ENCODE data around the gene RHBDF2.

RHBDF2 gene

DNA sequence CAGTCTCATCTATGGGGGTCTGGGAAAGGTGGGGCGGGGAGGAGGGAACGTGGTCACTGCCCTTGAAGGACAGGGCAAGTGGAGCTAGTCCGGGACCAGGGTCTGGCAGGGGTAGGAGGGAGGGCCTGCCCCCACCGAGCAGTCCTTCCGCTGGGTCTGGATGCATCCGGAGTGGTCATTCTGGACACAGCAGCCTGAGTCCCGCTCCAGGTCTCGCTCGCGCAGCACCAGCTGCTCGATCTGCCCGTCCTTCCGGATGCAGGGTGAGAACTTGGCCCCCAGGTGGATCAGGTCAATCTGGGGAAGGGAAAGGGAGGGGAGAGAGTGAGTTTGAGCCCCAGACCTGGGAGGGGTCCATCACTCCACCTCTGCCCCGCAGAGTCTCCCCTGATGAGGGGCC lies 27.0 kb downstream of the RHBDF2 start:
- no peak overlapping the region for H4K91ac ChIP-seq (ENCODE audit: low read depth, low read length)
- H3K79me2 ChIP-seq (ENCODE audit: control insufficient read depth, insufficient read depth, low read length, poor library complexity), result no peaks in the 10 kb centered on the region
- H2AFZ ChIP-seq (ENCODE audit: insufficient read depth, low read length, poor library complexity), result no peak overlapping the region
- no peak overlapping the region for H3K9ac ChIP-seq (ENCODE audit: low read length)
- H3K4me1 ChIP-seq (ENCODE audit: control insufficient read depth in 1 of 2, insufficient read depth in 2 of 2, low read length in 2 of 2), result no peaks in the 10 kb centered on the region
- no peak overlapping the region for H2AK5ac ChIP-seq (ENCODE audit: low read length)
- no peak overlapping the region for H3K4me3 ChIP-seq (ENCODE audit: low read depth, low read length)
- no peak overlapping the region for H3K18ac ChIP-seq (ENCODE audit: low read length)
- no peak overlapping the region for H3K23ac ChIP-seq (ENCODE audit: low read length)
- H3K27me3 ChIP-seq (ENCODE audit: insufficient read depth, low read length), result no peaks in the 10 kb centered on the region
- H3K36me3 ChIP-seq (ENCODE audit: control insufficient read depth in 1 of 2, insufficient read depth in 2 of 2, low read length in 2 of 2), result peaks cover 6 to 10% of the 10 kb centered on the region in 2 experiments
- no peak for DNase-seq
- no peak overlapping the region for H2BK5ac ChIP-seq (ENCODE audit: low read depth, low read length, poor library complexity)
- H3K79me1 ChIP-seq (ENCODE audit: low read length), result no peaks in the 10 kb centered on the region
- no peak overlapping the region for H3K14ac ChIP-seq (ENCODE audit: low read length)
- no peak overlapping the region for H2BK120ac ChIP-seq (ENCODE audit: insufficient read depth, low read length, poor library complexity)
- H4K8ac ChIP-seq (ENCODE audit: low read depth, low read length), result no peak overlapping the region
- H3K27ac ChIP-seq (ENCODE audit: low read depth, low read length), result no peak overlapping the region
- no peak overlapping the region for H4K12ac ChIP-seq (ENCODE audit: low read depth, low read length)
- H3K4ac ChIP-seq (ENCODE audit: low read depth, low read length), result no peak overlapping the region
- H3K9me3 ChIP-seq (ENCODE audit: insufficient read depth, low read depth, low read length), result no peaks in the 10 kb centered on the region
- no peak overlapping the region for H3K4me2 ChIP-seq (ENCODE audit: low read length)
- H2BK12ac ChIP-seq (ENCODE audit: low read length), result no peak overlapping the region
- no CpG with 5 or more reads among the region's 14 CpGs for WGBS (ENCODE audit: extremely low coverage, insufficient coverage, insufficient read length)

DNA sequence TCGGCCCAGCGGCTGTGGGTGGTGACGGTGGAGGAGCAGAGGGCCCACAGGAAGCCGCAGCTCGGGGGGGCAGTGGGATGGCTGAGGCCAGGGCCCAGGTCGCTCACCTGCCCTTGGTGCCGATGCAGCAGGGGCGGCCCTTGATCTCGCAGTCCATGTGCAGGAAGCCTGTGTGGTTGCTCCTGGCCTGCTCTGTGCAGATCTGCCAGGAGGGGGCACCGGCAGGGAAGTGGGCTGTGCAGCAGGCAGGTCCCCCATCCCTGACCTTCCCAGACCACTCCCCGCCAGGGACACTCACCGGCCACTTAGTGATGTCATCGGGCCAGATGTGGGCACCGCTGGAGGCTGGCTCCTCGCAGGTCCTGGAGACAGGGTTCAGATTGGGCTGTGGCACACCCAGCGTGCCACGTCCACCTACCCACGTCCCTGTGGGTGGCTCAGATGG lies 27.7 kb downstream of the RHBDF2 start:
- H3K14ac ChIP-seq (ENCODE audit: low read length), result no peak overlapping the region
- WGBS (ENCODE audit: extremely low coverage, insufficient coverage, insufficient read length), result no CpG with 5 or more reads among the region's 18 CpGs

DNA sequence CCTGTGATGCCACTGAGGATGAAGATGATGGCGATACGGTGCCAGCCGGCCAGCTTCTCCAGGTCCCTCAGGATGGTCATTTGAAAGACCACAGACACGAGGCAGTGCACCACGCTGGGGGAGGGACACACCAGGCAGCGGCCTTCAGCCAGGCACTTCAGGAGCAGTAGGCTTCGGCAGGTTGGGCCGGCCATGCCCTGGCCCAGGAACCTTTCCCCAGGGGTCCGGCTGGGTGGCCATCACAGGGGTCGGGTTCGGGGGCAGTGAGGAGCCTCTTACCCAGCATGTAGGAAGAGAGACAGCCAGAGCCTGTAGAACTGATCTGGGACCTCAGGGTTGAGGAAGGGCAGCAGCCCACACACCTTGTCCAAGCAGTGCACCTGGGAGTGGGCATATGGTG lies 28.5 kb downstream of the RHBDF2 start:
- H2BK5ac ChIP-seq (ENCODE audit: low read depth, low read length, poor library complexity), result no peak overlapping the region
- no CpG with 5 or more reads among the region's 11 CpGs for WGBS (ENCODE audit: extremely low coverage, insufficient coverage, insufficient read length)
- no peaks in the 10 kb centered on the region for H3K27me3 ChIP-seq (ENCODE audit: insufficient read depth, low read length)
- no peaks in the 10 kb centered on the region for H3K4me1 ChIP-seq (ENCODE audit: control insufficient read depth in 1 of 2, insufficient read depth in 2 of 2, low read length in 2 of 2)
- no peak overlapping the region for H2AK5ac ChIP-seq (ENCODE audit: low read length)
- no peak overlapping the region for H2BK12ac ChIP-seq (ENCODE audit: low read length)
- H3K79me2 ChIP-seq (ENCODE audit: control insufficient read depth, insufficient read depth, low read length, poor library complexity), result no peaks in the 10 kb centered on the region
- no peak for DNase-seq
- peaks cover 6 to 10% of the 10 kb centered on the region in 2 experiments for H3K36me3 ChIP-seq (ENCODE audit: control insufficient read depth in 1 of 2, insufficient read depth in 2 of 2, low read length in 2 of 2)
- no peaks in the 10 kb centered on the region for H3K79me1 ChIP-seq (ENCODE audit: low read length)
- H3K14ac ChIP-seq (ENCODE audit: low read length), result no peak overlapping the region
- no peak overlapping the region for H3K4me2 ChIP-seq (ENCODE audit: low read length)
- no peak overlapping the region for H3K23ac ChIP-seq (ENCODE audit: low read length)
- H3K27ac ChIP-seq (ENCODE audit: low read depth, low read length), result no peak overlapping the region
- H4K8ac ChIP-seq (ENCODE audit: low read depth, low read length), result no peak overlapping the region
- H3K9me3 ChIP-seq (ENCODE audit: insufficient read depth, low read depth, low read length), result no peaks in the 10 kb centered on the region
- no peak overlapping the region for H3K4me3 ChIP-seq (ENCODE audit: low read depth, low read length)
- no peak overlapping the region for H2AFZ ChIP-seq (ENCODE audit: insufficient read depth, low read length, poor library complexity)
- H4K12ac ChIP-seq (ENCODE audit: low read depth, low read length), result no peak overlapping the region
- H3K18ac ChIP-seq (ENCODE audit: low read length), result no peak overlapping the region
- no peak overlapping the region for H3K4ac ChIP-seq (ENCODE audit: low read depth, low read length)
- H2BK120ac ChIP-seq (ENCODE audit: insufficient read depth, low read length, poor library complexity), result no peak overlapping the region
- no peak overlapping the region for H4K91ac ChIP-seq (ENCODE audit: low read depth, low read length)
- H3K9ac ChIP-seq (ENCODE audit: low read length), result no peak overlapping the region

More for the DNA sequence above, 27.7 kb downstream of the RHBDF2 start:
- Histone ChIP-seq H3K27ac (ENCODE audit: low read depth, low read length) (no peak overlapping the region), H3K9me3 (ENCODE audit: insufficient read depth, low read depth, low read length) (no peaks in the 10 kb centered on the region), H4K8ac (ENCODE audit: low read depth, low read length) (no peak overlapping the region), H3K4me1 (ENCODE audit: control insufficient read depth in 1 of 2, insufficient read depth in 2 of 2, low read length in 2 of 2) (no peaks in the 10 kb centered on the region), H3K9ac (ENCODE audit: low read length) (no peak overlapping the region), H3K36me3 (ENCODE audit: control insufficient read depth in 1 of 2, insufficient read depth in 2 of 2, low read length in 2 of 2) (peaks cover 6 to 10% of the 10 kb centered on the region in 2 experiments), H2AK5ac (ENCODE audit: low read length) (no peak overlapping the region), H4K12ac (ENCODE audit: low read depth, low read length) (no peak overlapping the region), H3K23ac (ENCODE audit: low read length) (no peak overlapping the region), H3K4me2 (ENCODE audit: low read length) (no peak overlapping the region), H3K4me3 (ENCODE audit: low read depth, low read length) (no peak overlapping the region), H3K27me3 (ENCODE audit: insufficient read depth, low read length) (no peaks in the 10 kb centered on the region), H2BK12ac (ENCODE audit: low read length) (no peak overlapping the region), H2BK120ac (ENCODE audit: insufficient read depth, low read length, poor library complexity) (no peak overlapping the region), H3K4ac (ENCODE audit: low read depth, low read length) (no peak overlapping the region), H3K18ac (ENCODE audit: low read length) (no peak overlapping the region), H2AFZ (ENCODE audit: insufficient read depth, low read length, poor library complexity) (no peak overlapping the region), H3K79me2 (ENCODE audit: control insufficient read depth, insufficient read depth, low read length, poor library complexity) (no peaks in the 10 kb centered on the region), H4K91ac (ENCODE audit: low read depth, low read length) (no peak overlapping the region), H2BK5ac (ENCODE audit: low read depth, low read length, poor library complexity) (no peak overlapping the region), H3K79me1 (ENCODE audit: low read length) (no peaks in the 10 kb centered on the region)
- no peak for DNase-seq

DNA sequence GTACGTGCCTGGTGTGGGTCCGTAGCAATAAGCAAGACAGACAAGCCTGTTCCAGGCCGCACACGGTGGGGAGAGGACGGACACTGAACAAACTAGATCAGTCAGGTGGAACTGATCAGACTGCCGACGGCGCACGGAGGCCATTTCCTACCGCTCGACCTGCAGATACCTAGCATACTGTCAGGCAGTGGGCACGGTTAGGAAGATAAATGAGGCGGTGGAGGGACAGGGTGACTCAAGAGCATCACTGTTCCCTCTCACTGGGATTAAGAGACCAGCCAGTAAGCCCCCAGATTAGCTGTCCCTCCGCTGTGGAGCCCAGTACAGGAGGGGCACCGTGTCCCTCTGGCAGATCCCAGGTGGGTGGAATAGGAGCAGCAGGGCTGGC lies 29.0 kb downstream of the RHBDF2 start:
- Histone ChIP-seq H3K4ac (ENCODE audit: low read depth, low read length) (no peak overlapping the region), H3K18ac (ENCODE audit: low read length) (no peak overlapping the region), H3K36me3 (ENCODE audit: control insufficient read depth in 1 of 2, insufficient read depth in 2 of 2, low read length in 2 of 2) (peaks cover 6 to 10% of the 10 kb centered on the region in 2 experiments), H3K79me1 (ENCODE audit: low read length) (no peaks in the 10 kb centered on the region), H3K4me1 (ENCODE audit: control insufficient read depth in 1 of 2, insufficient read depth in 2 of 2, low read length in 2 of 2) (no peaks in the 10 kb centered on the region), H2AFZ (ENCODE audit: insufficient read depth, low read length, poor library complexity) (no peak overlapping the region), H3K27me3 (ENCODE audit: insufficient read depth, low read length) (no peaks in the 10 kb centered on the region), H3K79me2 (ENCODE audit: control insufficient read depth, insufficient read depth, low read length, poor library complexity) (no peaks in the 10 kb centered on the region), H4K91ac (ENCODE audit: low read depth, low read length) (no peak overlapping the region), H4K12ac (ENCODE audit: low read depth, low read length) (no peak overlapping the region), H3K23ac (ENCODE audit: low read length) (no peak overlapping the region), H3K27ac (ENCODE audit: low read depth, low read length) (no peak overlapping the region), H2BK12ac (ENCODE audit: low read length) (no peak overlapping the region), H2AK5ac (ENCODE audit: low read length) (no peak overlapping the region), H4K8ac (ENCODE audit: low read depth, low read length) (no peak overlapping the region), H3K4me3 (ENCODE audit: low read depth, low read length) (no peak overlapping the region), H3K9ac (ENCODE audit: low read length) (no peak overlapping the region), H2BK5ac (ENCODE audit: low read depth, low read length, poor library complexity) (no peak overlapping the region), H3K4me2 (ENCODE audit: low read length) (no peak overlapping the region), H3K9me3 (ENCODE audit: insufficient read depth, low read depth, low read length) (no peaks in the 10 kb centered on the region), H3K14ac (ENCODE audit: low read length) (no peak overlapping the region), H2BK120ac (ENCODE audit: insufficient read depth, low read length, poor library complexity) (no peak overlapping the region)
- no CpG with 5 or more reads among the region's 15 CpGs for WGBS (ENCODE audit: extremely low coverage, insufficient coverage, insufficient read length)
- DNase-seq, result no peak

All from trophoblast cell (in vitro differentiated cells and primary cell).